Measurements from ENCODE around the gene DENND11. TPM values are rescaled to one million over a fixed set of nuclear protein-coding genes. Genes with fewer than 3 reads are reported as not detected.

DENND11 gene
- total RNA-seq, 2 donors from 2014 or later = 18.1 to 18.9 TPM

- peaks cover 4 to 8% of the 10 kb centered on the region in 2 donors for H3K36me3 ChIP-seq
- no peak overlapping the region for H3K4me3 ChIP-seq
- no peaks in the 10 kb centered on the region for H3K27me3 ChIP-seq (replicated peaks; ENCODE audit: insufficient read depth)
- WGBS = 81% methylated on average over 4 of the region's 4 CpGs
- intact Hi-C loops (cut with DNase I) = no loop called here
- no peak for DNase-seq (ENCODE audit: low spot score)
- TF ChIP-seq POLR2AphosphoS5 (IDR thresholded peaks at IDR 0.05) = no peak
- TF ChIP-seq CTCF (IDR thresholded peaks at IDR 0.05) = no peak
- TF ChIP-seq POLR2A (IDR thresholded peaks at IDR 0.05) = no peak
- no peaks in the 10 kb centered on the region for H3K4me1 ChIP-seq (replicated peaks)
- H3K27ac ChIP-seq = no peak overlapping the region
- H3K9me3 ChIP-seq = no peaks in the 10 kb centered on the region
Observed at GRCh38 chr7:141660259-141660658, 41.7 kb downstream of the DENND11 start.

- intact Hi-C loops (cut with DNase I) = no loop called here
- 80% methylated on average over 6 of the region's 6 CpGs for WGBS
- no peaks in the 10 kb centered on the region for H3K9me3 ChIP-seq
- no peaks in the 10 kb centered on the region for H3K27me3 ChIP-seq (replicated peaks; ENCODE audit: insufficient read depth)
- no peak overlapping the region for H3K4me3 ChIP-seq
- H3K36me3 ChIP-seq = peaks cover 4 to 8% of the 10 kb centered on the region in 2 donors
- no peaks in the 10 kb centered on the region for H3K4me1 ChIP-seq (replicated peaks)
- no peak for DNase-seq (ENCODE audit: low spot score)
- no peak overlapping the region for H3K27ac ChIP-seq
- TF ChIP-seq POLR2A (IDR thresholded peaks at IDR 0.05) = no peak
- TF ChIP-seq CTCF (IDR thresholded peaks at IDR 0.05) = no peak
- TF ChIP-seq POLR2AphosphoS5 (IDR thresholded peaks at IDR 0.05) = no peak
Observed at GRCh38 chr7:141659501-141659900, 42.5 kb downstream of the DENND11 start.

GRCh38 chr7:141654551-141654950 is 47.4 kb downstream of the DENND11 start:
- intact Hi-C loops (cut with DNase I) = no loop called here
- peak; percentile 41 for DNase-seq (ENCODE audit: low spot score)
- 42% methylated on average over 3 of the region's 3 CpGs for WGBS

GRCh38 chr7:141652691-141653090 is 49.3 kb downstream of the DENND11 start:
- no peak overlapping the region for H3K27ac ChIP-seq
- no peaks in the 10 kb centered on the region for H3K27me3 ChIP-seq (replicated peaks; ENCODE audit: insufficient read depth)
- no peaks in the 10 kb centered on the region for H3K9me3 ChIP-seq
- H3K4me1 ChIP-seq (replicated peaks) = peaks cover 5% of the 10 kb centered on the region
- DNase-seq (ENCODE audit: low spot score) = no peak
- no peaks in the 10 kb centered on the region for H3K36me3 ChIP-seq
- TF ChIP-seq CTCF (IDR thresholded peaks at IDR 0.05) (no peak), POLR2AphosphoS5 (IDR thresholded peaks at IDR 0.05) (no peak), POLR2A (IDR thresholded peaks at IDR 0.05) (no peak)
- H3K4me3 ChIP-seq = no peak overlapping the region
- intact Hi-C loops (cut with DNase I) = no loop called here
- 61% methylated on average over 3 of the region's 3 CpGs for WGBS

More at GRCh38 chr7:141654551-141654950, 47.4 kb downstream of the DENND11 start:
- Histone ChIP-seq H3K27me3 (replicated peaks; ENCODE audit: insufficient read depth) (no peaks in the 10 kb centered on the region), H3K36me3 (peaks cover 0 to 5% of the 10 kb centered on the region in 2 donors), H3K9me3 (no peaks in the 10 kb centered on the region), H3K4me3 (no peak overlapping the region), H3K4me1 (replicated peaks) (no peaks in the 10 kb centered on the region), H3K27ac (no peak overlapping the region)
- no peak for TF ChIP-seq POLR2A (IDR thresholded peaks at IDR 0.05)
- peak in 3 of 4 experiments; percentile 48 to 80 (median 53) for TF ChIP-seq CTCF (IDR thresholded peaks at IDR 0.05)
- peak; percentile 56 for TF ChIP-seq POLR2AphosphoS5 (IDR thresholded peaks at IDR 0.05)

Small RNA genes lying within 50 kb of the gene (small RNA-seq; reads per million reads assigned to genes)
- 0 reads per million in 2 donors for gene RNU1-82P

Other genes starting within 250 kb of the DENND11 start
- 10 to 100 TPM; 19.4 to 26.7 TPM for gene AGK, start 150.8 kb downstream of the DENND11 start, total RNA-seq
- not detected for gene WEE2, start 6.2 kb upstream of the DENND11 start, total RNA-seq
- 100 to 1,000 TPM; 109 to 115 TPM for gene SSBP1, start 36.2 kb upstream of the DENND11 start, total RNA-seq
- gene TAS2R3, start 61.9 kb upstream of the DENND11 start, total RNA-seq = 1 to 10 TPM; 1.1 to 5.2 TPM
- 1 to 10 TPM in 1 of 2 donors, under 1 TPM in 1; 0.87 to 2.2 TPM for gene TAS2R4, start 74.5 kb upstream of the DENND11 start, total RNA-seq
- gene TAS2R5, start 88.1 kb upstream of the DENND11 start, total RNA-seq = 1 to 10 TPM; 2.5 to 4.0 TPM
- gene PRSS37, start 139.3 kb upstream of the DENND11 start, total RNA-seq = under 1 TPM in 1 of 2 donors, not detected in 1; 0.51 TPM
- not detected for gene OR9A4, start 214.2 kb upstream of the DENND11 start, total RNA-seq
- 1 to 10 TPM in 1 of 2 donors, under 1 TPM in 1; 0.74 to 1.1 TPM for gene CLEC5A, start 244.8 kb upstream of the DENND11 start, total RNA-seq